Liver (tissue), 3 donors: ENCODE measurements around the gene SHFL.

ENCODE experiments used
- CTCF ChIP-seq: fragments of 150-350 bp; IDR thresholded peaks from 2 replicates; pipeline ENCODE4 v1.5.1; 2017; ENCODE audit warnings: improper control_type of control experiment, low read depth, low read length; ENCODE audit not compliant: missing input control
- GABPA ChIP-seq, 2 donors: IDR thresholded peaks in 1 of 2; conservative IDR thresholded peaks in 1 of 2; 2 replicates each; pipeline ENCODE4 v1.6.1; 2016; ENCODE audit warnings: antibody characterized with exemption in 2 of 2, mild to moderate bottlenecking in 1 of 2, moderate library complexity in 1 of 2
- REST ChIP-seq: IDR thresholded peaks from 2 replicates; pipeline ENCODE4 v1.6.1; 2016; ENCODE audit warnings: antibody characterized with exemption, mild to moderate bottlenecking
- RXRA ChIP-seq, 2 donors: IDR thresholded peaks; 2 replicates each; pipeline ENCODE4 v1.6.1; 2017 to 2018; ENCODE audit warnings: antibody characterized with exemption in 2 of 2, mild to moderate bottlenecking in 1 of 2
- donor health status: healthy.
- donor health status: healthy.

GRCh38 chr19:10089801-10090375 is 3.8 kb downstream of the SHFL start:
- TF ChIP-seq CTCF (no peak), REST (no peak), RXRA (IDR thresholded peaks at IDR 0.05) (peak; percentile 96 to 97), GABPA (IDR thresholded peaks at IDR 0.05 in 1 of 2, conservative IDR thresholded peaks at IDR 0.05 in 1 of 2) (peak in 1 of 2 donors; percentile 29)
